HG03520 (cell line): ENCODE data around the gene OPRL1.
A peak's percentile ranks its signal among the peaks of the same experiment; 100 is the strongest.

Experiments used
- ATAC-seq: cut with Tn5 transposase; IDR thresholded peaks from one replicate; pipeline ENCODE4 v1.9.1; 2021; ENCODE audit warnings: mild to moderate bottlenecking, moderate library complexity; ENCODE audit not compliant: unreplicated experiment

OPRL1 gene

GRCh38 chr20:64070244-64070993, 9.5 kb upstream of the OPRL1 start:
- ATAC-seq, result no peak

DNA sequence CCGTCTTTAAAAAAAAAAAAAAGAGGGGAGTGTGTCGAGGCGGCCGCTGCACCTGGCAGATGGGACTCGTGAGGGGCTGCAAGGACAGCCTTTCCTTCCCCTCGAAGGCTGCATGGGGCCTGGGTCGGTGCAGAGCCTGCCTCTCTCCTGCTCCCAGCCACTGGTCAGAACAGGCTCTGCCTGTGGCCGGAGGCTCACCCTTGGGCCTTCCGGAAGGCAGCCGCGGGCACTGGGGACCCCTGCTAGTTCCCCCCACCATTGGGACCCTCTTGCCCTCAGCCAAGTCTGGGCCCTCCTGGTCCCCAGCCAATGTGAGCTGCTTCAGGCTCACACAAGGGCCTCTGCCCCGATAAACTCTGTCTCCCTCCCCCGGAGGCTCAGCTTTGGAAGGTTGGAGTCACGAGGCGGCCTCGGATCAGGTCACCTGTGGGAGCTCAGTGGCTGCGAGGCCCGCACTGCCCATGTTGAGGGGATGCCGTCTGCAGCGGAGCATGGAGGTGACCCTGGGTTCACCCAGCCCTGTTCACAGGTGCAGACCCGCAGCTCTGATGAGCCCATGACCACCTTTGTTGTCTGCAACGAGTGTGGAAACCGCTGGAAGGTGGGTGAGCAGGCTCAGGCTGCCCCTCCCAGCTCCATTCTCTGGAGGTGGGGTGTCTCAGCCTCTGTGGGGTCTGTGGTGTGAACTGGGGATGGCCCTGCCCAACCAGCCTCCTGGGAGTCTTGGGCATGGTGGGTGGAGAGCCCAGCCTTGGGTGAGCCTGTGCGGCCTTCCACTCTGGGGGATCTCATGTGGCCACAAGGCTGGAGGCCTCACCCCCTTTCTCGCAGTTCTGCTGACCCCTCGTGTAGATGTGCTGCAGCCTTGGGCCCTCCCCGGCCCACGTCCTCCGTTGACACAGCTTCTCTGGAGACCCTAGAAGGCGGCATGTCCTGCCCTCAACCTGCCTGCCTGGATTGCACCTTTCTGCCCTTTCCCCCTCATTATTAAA, 8.2 kb upstream of the OPRL1 start:
- no peak for ATAC-seq

DNA sequence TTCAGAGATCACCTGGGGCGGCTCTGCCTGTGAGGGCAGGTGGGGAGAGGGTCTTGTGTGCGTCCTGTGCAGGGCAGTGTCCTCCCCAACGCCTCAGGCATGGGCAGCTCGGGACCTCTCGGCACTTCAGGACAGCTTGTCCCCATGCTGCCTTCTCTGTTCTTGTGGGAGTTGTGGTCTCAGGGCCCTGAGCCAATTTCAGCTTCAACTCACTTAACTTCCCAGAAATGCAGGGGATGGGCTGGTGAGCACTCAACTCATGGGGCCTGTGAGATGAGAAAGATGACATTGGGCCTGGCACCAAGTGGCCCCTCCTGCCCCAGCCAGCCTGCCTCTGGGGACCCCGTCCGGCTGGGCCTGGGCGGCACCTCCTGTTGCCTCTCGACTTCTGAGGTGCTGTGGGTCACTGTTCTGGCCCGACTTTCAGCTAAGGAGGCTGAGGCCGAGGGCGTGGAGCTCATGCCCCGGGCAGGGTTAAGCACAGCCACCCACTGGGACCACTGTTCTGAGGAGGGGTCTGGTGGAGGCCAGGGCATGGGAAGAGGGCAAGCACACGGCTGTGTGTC, 7.3 kb upstream of the OPRL1 start:
- no peak for ATAC-seq

DNA sequence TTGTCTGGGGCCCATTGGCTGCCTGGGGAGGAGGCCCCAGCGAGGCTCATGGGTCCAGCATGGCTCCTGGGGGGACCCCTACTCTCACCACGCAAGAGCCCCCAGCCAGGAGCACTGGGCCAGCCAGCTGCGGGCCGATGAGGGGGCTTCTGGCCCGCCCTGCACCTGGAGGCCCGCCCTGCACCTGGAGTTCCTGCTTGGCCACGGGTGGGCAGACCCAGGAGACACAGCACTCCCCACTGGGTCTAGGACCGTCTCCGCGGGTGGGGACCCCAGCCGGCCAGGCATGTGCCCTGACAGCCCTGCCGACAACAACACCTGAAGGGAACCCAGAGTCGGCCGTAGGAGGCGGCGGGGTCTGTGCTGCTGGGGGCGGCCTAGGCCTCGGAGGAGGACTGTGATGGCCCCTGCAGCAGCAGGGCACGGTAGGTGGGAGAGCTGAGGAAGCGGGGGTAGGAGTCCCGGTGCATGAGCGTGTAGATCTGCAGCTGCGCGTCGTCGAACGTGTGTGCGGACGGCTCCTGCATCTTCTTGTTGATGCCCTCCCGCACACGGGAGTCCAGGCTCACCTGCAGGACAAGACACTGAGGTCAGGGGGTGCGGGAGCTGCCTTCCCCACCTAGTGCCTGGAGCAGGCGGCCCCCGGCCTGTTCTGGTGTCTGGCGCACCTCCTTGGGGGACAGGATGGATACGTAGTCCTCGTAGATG, 6.3 kb upstream of the OPRL1 start:
- no peak for ATAC-seq

DNA sequence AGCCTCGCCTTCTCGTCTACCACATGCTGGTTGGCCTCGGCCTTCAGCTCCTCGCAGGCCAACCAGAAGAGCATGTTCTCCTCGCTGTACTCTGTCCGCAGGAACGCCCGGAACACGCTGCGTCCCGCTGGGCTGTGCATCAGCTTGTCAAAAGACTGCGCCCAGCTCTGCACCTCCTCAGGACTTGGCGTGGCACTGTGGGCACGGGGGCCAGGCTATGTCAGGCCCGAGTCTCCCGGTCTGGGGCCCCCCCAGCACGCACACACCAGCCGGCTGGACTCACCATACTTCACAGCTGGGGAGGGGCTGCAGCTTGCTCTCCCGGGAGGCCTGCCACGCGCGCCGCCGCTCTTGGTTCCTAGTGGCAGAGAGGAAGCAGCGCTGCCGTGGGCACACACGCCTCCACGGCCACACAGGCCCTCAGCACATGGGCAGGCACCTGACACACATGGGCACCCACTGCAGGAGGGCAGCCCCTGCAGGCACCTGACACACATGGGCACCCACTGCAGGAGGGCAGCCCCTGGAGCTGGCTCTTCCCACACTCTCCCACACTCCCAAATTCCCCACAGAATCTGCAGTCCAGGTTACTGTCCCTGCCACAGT, 5.6 kb upstream of the OPRL1 start:
- no peak for ATAC-seq

GRCh38 chr20:64074963-64075362, 4.9 kb upstream of the OPRL1 start:
- no peak for ATAC-seq

GRCh38 chr20:64075556-64075955, 4.3 kb upstream of the OPRL1 start:
- no peak for ATAC-seq

GRCh38 chr20:64076061-64076997, 3.6 kb upstream of the OPRL1 start:
- no peak for ATAC-seq

GRCh38 chr20:64077094-64077493, 2.8 kb upstream of the OPRL1 start:
- ATAC-seq, result no peak

DNA sequence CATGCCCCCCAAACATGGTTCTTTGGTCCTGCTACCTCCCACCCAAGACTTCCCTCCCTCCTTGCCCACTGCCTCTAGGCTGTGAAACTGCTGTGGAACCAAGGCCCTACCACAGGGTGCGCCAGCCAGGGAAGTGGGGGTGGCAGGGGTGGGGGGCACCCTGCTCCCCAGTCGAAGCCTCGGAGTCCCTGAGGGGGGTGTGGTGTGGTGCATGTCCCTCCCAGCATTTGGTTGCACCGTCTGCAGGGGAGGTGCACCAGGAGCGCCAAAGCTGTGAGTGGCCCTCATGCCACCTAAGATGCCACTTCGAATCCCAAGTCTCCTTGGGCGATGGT, 2.4 kb upstream of the OPRL1 start:
- ATAC-seq, result no peak

GRCh38 chr20:64077876-64078551, 1.9 kb upstream of the OPRL1 start:
- no peak for ATAC-seq

DNA sequence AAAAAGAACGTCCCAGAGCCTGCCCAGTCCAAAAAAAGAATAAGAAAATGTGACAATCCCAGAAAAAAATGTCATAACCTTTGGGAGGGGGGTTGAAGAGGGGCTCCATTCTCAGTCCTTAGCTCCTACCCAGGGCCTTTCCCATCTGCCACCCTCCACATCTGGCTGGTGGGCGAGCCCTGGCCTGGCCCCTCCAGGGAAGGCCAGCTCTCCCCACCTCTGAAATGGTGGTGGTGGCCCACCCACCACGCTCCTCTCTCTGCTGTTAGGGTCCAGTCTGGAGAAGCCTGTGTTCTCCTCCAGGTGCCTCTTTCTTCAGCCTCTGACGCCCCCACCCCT, 979 bp upstream of the OPRL1 start:
- ATAC-seq, result no peak

DNA sequence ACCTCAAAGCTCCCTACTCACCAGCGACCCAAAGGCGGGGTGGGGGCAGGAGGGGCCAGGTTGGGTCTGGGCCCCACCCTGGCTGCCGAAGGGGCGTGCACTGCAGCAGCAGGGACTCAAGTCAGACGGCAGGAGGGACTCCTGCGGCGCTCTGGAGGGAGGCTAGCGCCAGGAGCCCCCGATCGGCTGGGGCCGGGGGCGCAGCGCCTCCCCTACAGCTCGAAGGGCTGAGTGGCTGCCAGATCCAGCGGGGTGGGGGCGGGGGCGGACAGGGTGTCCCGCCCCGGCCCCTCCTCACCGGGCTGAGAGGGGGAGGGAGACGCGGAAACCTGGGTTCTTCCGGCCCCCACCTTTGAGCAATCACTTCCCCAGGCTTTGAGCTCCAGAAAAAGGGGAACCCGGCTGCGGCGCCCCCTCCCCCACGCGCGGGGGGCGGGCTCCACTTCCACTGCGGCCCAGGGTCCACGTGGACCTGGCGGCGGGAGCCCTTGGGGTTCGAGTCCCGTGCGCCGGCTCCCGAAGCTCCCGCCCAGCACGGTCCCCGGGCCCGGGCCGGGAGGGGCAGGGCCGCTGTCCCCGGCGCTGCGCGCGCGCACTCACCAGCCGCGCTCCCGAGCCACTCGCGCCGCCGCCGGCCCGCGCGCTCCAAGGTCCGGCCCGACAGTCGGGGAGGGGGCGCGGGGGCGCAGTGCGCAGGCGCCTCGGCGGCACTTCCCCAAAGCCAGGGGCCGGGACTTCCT, 439 bp upstream of the OPRL1 start, which contains the start of gene RGS19:
RGS19 (minus strand) TSS at position 246 of the 740 bp plus-strand sequence. CDS start 2,632 bp downstream, outside the sequence.
- ATAC-seq, result peak; percentile 35

GRCh38 chr20:64080813-64081623, 1.1 kb downstream of the OPRL1 start:
- no peak for ATAC-seq

GRCh38 chr20:64081624-64081964, 1.7 kb downstream of the OPRL1 start:
- ATAC-seq, result no peak

DNA sequence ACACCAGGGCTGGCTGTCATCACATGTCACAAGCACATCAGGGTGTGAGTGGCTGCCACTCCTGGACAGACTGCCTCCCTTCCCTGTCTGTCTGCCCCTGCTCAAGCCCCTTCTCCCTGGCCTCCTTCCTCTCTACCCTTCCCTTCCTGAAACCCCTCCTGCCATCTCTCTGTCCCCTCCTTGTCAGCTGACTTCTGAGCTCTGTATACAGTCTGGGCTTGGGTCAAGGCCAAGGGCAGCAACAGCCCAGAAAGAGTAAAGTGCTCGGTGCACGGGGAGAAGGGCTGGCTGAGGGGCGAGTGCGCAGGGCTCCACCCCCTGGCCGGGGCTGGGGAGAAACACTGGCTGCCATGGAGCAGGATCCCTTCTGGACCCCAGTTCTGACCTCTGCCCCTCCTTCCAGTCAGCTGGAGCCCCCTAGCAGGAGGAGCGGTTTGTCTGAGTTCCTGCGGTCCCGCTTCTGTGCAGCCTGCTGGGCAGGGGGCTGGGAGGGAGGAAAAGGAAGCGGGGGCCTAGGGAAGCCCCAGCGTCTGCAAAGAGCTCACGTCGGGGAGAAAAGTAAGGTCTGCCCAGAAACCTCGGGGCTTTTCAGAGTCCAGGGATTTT, 2.3 kb downstream of the OPRL1 start:
- ATAC-seq, result no peak

DNA sequence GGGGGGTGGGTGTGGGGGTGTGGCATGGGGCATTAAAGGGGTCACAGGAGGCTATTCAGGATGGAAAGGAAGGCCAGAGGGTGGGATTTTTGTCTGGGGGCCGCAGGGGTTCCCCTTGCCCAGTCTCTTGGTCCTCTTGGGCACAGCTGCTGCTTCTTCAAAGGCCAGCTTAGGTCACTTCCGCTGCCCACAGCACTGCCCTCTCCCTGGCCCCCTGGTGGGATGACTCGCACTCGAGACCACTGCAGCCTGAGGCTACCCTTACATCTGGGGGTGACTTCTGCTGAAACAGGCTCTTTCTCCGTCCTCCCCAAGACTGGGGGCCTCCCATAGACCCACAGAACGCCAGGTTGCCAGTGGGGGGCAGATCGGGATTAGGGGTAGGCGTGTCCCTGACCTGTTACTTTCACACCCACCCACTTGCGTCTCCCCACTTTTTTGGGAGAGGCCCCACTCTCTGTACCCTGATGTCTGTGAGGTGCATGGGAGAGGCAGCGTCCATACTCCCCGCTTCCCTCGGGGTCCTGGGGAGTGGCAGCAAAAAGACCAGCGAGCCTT, 3.0 kb downstream of the OPRL1 start:
- no peak for ATAC-seq
